GM18867 (cell line): ENCODE measurements around the gene GALNT10.
A peak's percentile ranks its signal among the peaks of the same experiment; 100 is the strongest.

Experiments used
- ATAC-seq: cut with Tn5 transposase; IDR thresholded peaks from one replicate; pipeline ENCODE4 v1.9.1; 2021; ENCODE audit warnings: mild to moderate bottlenecking, moderate library complexity; ENCODE audit not compliant: unreplicated experiment

The GALNT10 gene

DNA sequence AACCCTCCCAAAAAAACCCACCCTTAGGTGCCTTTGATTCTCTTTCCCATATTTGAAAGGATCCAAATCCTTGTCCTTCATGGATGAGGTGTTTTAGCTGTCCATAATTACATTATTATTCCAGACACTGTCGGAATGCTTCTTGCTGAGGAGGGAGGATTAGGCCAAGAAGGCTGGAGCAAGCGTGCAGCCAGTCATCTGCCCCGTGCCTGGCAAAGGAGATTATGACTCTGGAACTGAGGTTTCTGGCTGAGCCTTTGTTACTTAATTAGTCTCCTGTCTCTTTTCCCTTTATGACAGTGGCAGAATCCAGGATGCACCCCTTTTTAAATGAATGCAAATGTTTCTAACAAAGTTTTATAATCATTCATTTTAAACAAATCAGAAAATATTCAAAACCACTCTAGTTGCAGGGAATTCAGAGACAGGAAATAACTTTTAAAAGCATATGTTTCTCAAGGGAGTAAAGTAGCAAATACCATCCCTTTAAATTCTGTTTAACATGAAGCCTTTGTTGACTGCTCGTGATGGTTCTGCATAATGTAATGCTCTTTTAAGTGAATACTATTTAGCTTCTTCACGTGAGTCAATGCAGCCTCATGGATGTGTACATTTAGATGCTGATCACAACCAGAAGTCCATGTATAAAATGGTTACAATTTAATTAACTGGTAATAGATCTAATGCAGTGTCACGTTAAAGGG is 69.8 kb downstream of the GALNT10 start:
- no peak for ATAC-seq

DNA sequence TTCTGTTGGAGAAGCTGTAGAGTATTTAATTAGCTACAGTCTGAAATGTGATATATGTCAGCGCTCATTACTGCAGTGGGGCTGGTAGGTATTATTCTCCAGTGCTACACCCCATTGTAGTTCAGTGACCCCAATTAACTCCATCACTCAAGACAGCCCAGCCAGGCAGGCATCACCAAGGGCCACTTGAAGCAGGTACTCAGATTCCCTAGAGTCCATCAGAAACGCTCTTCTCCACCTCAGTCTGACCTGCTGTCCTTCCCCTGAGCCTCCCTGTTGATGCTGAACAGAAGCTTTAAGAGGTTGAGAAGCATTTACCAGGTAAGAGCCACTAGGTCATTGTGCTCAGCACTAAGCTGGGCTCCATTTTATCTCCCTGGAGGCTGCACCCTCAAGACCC is 71.8 kb downstream of the GALNT10 start:
- ATAC-seq: no peak

DNA sequence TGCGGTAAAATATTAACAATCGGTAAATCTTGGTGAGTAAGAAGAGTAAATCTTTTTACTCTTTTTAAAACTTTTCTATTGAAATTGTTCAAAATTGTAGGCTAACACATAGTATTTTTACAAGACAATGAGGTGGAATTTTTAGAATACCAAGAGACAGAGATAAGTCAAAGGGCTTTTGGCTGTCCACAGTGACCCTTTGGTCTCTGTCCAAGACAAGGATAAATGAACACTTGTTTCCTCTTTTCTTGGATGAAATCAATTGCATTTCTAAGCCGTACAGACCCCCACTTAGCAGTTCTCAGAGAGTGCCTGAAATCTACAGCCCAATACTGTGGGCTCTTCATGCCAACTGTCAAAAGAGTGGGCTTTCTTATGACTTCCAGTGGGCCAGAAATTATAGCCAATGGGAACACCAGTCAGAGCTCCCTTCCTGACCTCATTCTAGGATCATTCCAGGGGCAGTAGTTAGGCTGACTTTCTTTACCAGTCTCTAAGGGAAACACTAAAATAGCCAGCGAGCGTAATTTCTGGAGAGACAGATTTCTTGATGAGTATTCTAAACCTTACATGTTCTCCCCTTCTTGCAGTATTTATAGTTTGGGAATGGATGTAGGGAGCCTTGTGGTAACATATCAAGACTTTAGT is 74.1 kb downstream of the GALNT10 start:
- no peak for ATAC-seq

DNA sequence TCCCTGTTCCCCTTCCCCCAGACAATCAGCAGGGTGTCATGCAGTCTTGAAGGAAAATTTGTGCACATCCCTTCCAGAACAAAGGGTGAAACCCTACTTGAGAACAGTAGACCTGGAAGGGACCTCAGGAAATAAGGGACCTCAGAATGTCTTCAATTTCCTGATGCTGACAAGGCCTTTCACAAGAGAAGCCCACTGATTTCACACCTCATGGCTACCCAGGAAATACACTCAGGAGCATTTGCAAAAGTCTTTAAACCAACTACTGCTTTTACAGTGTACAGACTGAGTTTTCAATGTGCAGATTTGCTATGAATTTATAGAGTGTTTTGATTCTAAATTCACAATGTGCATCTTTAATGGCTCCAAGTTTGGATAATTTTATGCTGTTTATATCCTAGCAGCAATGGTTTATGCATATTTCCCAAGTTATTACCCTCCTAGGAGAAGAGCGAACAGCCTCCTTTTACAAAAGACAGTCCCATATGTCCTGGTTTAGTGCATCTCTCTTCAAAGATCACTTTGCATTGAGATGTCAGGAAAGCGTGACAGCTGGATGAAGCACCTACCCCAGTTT is 74.8 kb downstream of the GALNT10 start:
- no peak for ATAC-seq

DNA sequence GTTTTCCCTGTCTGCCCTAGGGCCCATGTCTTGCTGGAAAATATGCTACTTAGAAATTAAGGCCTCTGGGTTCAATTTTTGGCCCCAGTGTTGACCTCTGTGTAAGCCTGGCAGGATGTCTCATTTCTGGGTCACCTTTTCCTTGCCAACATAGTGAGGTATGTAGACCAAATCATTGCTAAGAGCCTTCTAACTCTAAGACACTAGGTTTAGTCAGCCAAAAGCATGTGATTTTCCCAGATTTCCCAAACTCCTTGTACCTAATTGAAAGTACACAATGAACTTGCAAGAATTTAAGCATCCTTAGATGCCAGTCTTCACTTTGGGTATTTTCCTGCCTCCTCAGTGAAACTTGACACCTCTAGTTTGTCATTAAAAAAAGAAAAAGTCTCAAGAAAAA is 77.0 kb downstream of the GALNT10 start:
- ATAC-seq: no peak

DNA sequence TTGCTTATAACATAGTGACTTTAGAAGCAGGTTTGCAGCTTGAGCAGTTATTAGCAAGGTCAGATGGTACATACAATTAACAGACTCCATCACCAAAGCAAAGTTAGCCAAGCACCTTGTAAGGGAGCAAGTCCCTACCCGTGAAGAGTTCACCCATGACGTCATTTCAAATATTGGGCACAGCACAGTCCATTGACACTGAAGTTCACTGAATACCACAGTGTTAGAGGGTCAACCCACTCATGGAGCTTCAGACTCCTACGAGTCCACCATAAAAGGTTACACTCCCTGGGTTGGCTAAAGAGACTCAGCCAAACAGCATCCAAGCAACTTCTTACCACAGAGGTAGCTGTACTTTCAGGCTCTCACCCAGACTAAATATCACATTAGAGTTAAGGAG is 77.5 kb downstream of the GALNT10 start:
- ATAC-seq: no peak

DNA sequence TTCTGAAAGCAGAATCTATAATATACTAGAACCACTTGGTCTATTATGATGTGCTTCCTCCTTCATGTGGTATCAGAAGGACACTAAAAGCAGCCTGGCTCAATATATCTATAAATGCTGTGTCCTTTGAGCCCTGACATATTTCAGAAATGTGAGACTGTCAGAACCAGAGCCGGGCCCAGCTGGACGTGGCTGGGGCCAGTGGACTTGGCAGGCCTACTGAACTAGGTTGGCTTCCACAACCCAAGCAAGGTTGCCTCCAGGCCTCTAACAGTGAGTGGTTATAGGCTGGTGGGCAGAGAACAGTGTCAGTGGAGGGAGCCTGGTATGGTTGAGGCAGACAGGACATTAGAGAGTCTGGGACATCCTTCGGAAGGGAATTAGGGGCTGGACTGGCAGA is 78.9 kb downstream of the GALNT10 start:
- no peak for ATAC-seq

DNA sequence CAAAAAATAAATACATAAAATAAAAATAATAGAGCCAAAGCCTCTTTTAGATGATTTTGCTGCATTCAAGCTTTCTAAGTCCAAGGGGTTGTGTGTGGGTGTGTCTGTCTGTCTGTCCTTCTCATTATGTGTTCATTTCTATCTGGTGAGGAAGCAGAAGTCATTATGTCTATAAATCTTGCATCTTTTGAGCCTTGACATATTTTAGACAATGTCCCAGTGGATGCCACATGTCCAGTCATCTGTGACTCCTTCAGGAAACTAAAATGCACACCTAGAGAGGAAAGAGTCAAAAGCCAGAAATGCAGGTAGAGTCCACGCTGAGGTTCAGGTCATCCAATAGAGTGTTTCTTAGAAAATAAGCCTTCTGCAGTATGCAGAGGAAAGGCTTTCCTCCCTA is 80.9 kb downstream of the GALNT10 start:
- ATAC-seq: no peak

DNA sequence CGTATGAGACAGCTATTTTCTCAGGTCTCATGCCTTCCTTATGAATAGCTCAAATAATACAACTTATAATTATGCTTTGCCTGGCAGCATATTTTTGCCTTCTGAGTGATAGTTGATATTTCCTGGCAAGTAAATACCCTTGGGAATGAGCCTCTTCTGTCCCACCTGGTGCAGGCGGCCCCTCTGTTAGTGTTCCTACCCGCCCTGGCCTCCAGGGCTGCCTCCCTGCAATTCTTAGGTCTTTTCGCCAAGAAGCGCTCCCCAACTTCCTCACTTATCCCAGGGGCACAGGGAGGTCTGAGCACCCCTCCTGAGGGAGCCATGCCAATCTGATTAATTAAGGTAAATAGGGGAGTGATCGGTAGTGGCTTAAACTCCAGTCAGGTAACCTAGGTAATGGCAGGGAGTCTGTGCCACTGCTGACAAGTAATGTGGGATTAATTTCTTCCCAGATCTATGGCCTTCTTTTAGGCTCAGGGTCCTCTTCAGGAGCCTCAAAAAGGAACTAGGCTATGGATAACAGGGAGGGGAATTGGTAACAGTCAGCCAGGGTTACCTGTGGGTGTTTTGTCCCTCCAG is 81.5 kb downstream of the GALNT10 start:
- no peak for ATAC-seq

DNA sequence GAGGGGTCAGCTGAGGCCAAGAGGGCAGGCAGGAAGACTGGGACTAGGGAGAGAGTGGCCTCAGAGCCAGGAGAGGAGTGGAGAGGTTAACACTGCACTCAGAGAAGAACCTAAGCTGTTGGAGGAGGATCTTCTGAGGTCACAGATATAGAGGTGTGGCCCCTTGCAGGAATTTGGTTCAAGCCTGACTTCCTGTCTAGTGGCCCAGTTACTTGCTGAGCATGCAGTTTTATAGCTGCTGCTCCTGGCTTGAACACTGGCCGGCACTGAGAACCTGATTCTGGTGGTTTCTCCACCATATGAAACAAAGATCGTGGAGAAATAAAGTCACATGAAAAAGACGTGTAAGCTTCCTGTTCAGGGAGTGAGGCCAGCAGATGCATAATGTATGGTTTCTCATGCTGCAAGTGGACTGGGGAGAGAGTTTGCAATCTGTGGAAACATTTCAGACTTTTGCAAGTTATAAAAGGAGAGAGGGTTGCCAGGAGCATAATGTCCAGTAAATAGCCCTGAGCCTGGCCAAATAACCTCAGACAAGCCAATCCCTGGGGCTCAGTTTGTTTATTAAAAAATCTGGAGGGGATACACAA is 82.6 kb downstream of the GALNT10 start:
- ATAC-seq: peak; percentile 68

DNA sequence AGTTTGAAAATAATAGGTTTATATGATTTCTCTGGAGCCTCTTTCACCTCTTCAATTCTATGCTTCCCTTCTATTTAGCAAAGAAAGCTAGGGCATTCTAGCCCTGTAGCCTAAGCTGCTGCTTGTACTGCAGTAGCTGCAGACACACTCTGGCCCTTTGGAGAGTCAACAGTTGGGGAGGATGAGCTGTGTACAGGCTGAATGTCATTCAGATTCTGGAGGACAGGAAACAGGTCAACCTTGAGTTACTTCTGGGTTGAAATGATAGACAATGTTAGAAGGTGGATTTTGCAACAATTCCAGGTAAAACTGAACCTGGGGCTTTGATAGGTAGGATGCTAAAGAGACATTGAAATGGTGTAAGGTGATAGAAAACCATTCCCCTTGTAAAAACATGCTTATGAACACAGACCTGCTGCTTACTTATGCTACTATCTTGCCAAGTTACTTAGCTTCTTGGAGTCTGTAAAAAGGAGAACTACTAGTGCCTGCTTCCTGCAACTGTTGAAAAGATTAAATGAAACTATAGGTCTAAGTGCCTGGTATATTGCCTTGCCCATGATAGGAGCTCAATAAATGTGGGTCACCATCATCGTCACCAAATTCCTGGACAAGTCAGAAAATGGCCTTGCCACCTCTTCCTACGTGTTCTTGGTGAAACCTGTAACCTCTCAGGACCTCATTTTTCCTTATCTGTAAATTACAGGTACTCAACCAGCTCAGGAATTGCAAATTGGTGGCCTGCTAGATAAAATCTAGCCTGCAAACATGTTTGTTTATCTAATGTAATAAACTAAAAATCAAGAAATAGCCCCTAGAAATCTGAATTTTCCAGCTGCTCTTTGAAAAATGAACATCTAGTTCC is 83.7 kb downstream of the GALNT10 start:
- ATAC-seq: no peak

DNA sequence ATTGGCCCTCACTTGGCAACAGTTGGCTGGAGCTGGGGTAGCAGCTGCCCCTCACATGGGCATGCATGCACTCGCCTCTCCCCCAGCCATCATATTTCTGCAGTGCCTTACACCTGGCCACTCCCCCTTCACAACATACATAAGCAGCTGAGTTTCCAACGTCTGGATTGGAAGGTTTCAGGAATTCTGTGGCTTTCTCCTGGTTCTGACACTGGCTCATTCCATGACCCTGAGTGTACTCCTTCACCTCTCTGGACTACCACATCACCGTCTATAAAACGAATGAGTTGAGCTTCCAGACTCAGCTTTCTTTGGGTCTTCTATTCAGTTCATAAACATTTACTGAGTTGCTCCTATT is 84.3 kb downstream of the GALNT10 start:
- ATAC-seq: no peak

DNA sequence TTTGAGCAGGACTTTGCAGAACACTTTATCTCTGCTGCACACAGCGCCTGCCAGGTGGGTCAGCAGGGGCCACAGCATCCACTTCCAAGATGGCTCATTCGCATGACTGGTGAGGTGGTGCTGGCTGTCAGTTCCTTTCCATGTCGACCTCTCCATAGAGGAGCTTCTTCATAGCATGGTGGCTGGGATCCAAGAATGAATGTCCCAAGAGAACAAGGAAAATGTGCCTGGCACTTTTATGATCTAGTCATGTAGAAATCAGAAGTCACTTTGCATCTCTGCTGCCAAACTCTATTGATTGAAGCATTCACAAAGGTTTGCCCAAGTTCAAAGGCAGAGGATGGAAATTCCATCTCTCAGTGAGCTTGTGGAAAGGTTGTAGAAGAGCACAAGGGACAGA is 85.0 kb downstream of the GALNT10 start:
- ATAC-seq: no peak

DNA sequence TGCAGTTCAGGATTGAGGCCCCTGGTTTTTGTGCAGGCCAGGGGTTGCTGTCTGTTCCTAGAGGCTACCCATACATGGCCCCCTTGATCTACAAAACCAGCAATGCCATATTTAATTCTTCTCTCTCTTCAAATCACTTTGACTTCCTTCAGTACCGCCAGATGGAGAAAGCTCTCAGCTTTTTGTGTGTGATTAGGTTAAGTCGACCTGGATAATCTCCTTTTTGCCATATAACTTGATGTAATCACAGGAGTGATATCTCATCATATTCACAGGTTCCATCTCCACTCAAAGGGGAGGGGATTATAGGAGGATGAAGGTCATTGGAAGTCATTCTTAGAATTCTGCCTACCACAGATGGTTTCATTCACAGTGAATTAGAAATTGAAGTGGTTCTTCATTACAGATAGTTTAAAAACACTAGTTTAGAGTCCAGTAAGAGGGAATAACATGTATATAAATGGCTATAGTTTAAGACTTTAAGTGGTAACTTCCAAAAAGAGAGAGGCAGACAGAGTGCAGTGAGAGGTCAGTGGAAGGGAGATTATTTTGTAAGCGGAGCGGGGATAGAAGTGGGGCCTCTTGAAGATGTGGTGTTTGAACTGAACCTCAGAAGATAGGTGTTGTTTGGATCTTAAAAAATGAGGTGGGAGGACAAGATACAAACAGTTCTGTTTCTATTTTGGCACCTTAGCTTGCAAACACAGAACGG is 85.9 kb downstream of the GALNT10 start:
- no peak for ATAC-seq

DNA sequence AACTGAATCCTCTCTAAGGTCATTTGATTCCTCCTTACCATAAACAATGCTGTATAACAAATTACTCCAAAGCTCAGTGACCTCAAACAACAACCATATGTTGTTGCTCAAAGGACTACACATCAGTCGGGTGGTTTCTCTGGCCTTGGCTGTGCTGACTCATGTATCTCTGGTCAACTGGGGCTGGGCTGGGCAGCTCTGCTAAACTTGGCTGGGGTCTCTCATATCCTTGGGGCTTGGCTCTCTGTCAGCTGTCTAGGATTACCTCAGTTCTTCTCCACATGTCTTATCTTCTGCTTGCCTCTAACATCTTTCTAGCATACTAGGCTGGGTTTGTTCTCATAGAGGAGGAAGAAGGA is 86.4 kb downstream of the GALNT10 start:
- no peak for ATAC-seq

DNA sequence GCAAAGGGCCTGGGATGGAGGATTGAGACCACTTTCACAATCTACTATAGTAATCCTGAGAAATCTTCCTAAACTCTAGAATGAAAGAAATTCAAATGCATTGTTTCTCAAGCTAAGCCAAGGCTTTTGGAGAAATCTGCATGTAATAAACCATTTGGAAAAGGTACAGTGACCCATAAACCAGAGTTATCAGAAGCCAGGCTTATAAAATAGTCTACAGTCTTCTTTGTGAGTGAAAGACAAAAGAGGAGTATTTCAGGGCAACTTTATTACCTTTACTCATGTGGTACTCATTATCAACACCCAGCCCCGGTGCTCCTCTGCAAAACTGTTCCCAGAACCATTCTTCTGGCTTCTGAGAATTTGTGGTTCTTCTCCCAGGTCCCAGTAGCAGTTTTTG is 87.0 kb downstream of the GALNT10 start:
- no peak for ATAC-seq

DNA sequence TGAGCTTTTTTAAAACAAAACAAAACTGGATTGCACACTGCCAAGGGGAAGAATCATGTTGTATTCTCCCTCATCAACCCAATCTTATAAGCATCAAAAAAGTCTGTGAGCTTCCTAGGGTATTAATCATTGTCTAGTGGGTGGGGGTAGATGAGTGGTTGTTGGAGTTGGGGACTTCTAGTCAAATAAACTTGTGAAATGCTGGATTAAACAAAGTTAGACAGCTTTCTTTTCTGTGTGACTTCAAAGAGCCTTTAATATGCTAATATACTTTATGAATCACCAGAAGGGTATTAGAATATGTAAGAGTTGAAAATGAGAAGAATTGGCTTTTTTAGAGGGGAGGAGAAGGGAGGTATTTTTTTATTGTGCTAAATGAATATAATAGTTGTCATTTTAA is 87.7 kb downstream of the GALNT10 start:
- ATAC-seq: no peak

DNA sequence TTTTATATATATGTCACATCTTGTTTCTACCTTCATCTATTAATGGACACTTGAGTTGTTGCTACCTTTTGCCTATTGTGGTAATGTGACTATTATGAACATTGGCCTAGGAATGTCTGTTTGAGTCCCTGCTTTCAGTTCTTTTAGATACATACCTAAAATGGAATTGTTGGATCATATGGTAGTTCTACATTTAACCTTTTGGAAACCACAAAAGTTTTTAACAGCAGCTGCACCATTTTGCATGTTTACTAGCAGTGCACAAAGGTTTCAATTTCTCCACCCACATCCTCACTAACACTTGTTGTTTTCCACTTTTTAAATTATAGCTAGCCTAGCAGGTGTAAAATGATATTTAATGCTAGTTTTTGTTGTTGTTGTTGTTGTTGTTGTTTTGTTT is 88.4 kb downstream of the GALNT10 start:
- ATAC-seq: peak; percentile 77

DNA sequence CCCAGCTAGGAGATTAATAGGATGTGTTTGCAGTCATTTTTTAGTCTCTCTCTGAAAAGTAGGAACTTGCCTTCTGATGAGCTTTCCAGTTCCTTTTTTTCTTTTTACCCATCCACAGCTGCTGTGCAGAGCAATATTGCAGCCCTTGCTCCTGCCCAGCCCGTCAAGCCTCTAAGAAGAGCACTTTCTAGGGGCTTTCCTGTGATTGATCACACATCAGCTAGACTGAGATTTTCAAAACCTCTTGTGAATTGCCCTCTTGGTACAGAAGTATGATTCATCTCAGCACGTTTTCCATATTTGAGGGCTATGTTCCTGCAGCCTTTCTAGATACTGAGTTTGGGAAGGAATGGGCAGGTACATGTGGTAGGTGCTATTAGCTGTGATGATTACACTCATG is 93.9 kb downstream of the GALNT10 start:
- peak; percentile 95 for ATAC-seq

DNA sequence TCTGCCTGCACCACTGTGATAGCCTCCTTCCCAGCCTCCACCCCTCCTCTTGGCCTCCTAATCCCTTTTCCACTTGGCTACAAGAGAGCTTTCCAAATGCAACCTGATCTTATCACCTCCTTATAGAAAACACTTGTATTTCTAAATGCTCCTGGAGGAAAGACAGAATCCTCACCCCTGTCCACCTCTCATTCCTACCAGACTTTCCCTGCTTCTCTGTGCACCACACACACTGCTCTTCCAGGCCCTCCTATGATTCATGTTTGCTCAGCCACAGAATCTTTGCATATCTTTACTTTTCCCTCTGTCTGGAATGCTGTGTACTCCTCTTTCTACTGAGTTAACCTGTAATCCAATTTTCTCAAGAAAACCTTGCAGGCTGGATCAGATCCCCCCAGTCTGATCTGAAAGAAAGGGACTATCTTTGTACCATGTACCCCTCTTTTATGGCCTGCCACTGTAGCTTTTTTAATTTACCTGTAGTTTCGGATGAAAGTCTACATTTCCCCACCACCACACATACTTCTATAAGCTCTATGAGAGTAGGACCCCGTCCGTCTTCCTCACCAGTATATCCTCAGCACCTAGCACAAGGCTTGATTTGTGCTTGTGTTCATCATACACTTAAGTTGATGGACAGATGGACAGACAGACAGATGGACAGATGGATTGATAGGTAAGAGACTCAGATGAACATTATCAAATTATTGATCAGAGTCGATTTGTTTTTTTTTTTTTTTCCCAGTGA is 95.3 kb downstream of the GALNT10 start:
- no peak for ATAC-seq
